ENCODE results near the gene ISM1. TPM values are rescaled to one million over a fixed set of nuclear protein-coding genes. Genes with fewer than 3 reads are reported as not detected.

ISM1 gene
- total and polyA plus RNA-seq, 2 donors (not counting 1 experiment from before 2014, with no cell fraction given): 0.10 to 0.17 TPM

- Histone ChIP-seq H3K79me2 (ENCODE audit: control insufficient read depth, insufficient read depth, low read length) (no peaks in the 10 kb centered on the region), H3K4me3 (replicated peaks in 1 of 4; ENCODE audit: control extremely low read depth in 1 of 4, insufficient read depth in 1 of 4, low read depth in 3 of 4, low read length in 4 of 4) (no peak overlapping the region), H3K9ac (ENCODE audit: insufficient read depth, low read length) (no peak overlapping the region), H3K9me3 (ENCODE audit: control insufficient read depth, insufficient read depth, low read depth, low read length) (no peaks in the 10 kb centered on the region), H2AFZ (ENCODE audit: low read length) (no peak overlapping the region), H3K27me3 (ENCODE audit: control insufficient read depth, insufficient read depth, low read length) (peaks cover 33% of the 10 kb centered on the region), H3K36me3 (ENCODE audit: control insufficient read depth, insufficient read depth, low read length) (no peaks in the 10 kb centered on the region), H3K4me1 (ENCODE audit: control insufficient read depth, extremely low read depth, insufficient read depth, low read length) (no peaks in the 10 kb centered on the region), H3K4me2 (ENCODE audit: extremely low read depth, insufficient read depth, low read length) (no peak overlapping the region), H3K27ac (ENCODE audit: insufficient read depth, low read length) (no peak overlapping the region), H4K20me1 (ENCODE audit: control insufficient read depth, extremely low read depth, insufficient read depth, low read length) (no peaks in the 10 kb centered on the region)
- TF ChIP-seq EZH2 (IDR thresholded peaks at IDR 0.05; ENCODE audit: low read length, missing control alignments): peak; percentile 6
- TF ChIP-seq CTCF (conservative IDR thresholded peaks at IDR 0.05 in 1 of 2, IDR thresholded peaks at IDR 0.05 in 1 of 2; ENCODE audit: low read depth in 1 of 2, low read length in 2 of 2): no peak
- no peak for DNase-seq (ENCODE audit: low read depth in 2 of 2)
These were observed 1.2 kb downstream of the ISM1 start for GRCh38 chr20:13222319-13222716.

GRCh38 chr20:13223736-13224520, 2.9 kb downstream of the ISM1 start:
- Histone ChIP-seq H3K27me3 (ENCODE audit: control insufficient read depth, insufficient read depth, low read length) (peaks cover 25% of the 10 kb centered on the region), H3K9me3 (ENCODE audit: control insufficient read depth, insufficient read depth, low read depth, low read length) (no peaks in the 10 kb centered on the region), H3K4me3 (replicated peaks in 1 of 4; ENCODE audit: control extremely low read depth in 1 of 4, insufficient read depth in 1 of 4, low read depth in 3 of 4, low read length in 4 of 4) (no peak overlapping the region), H3K4me2 (ENCODE audit: extremely low read depth, insufficient read depth, low read length) (no peak overlapping the region), H3K4me1 (ENCODE audit: control insufficient read depth, extremely low read depth, insufficient read depth, low read length) (no peaks in the 10 kb centered on the region), H2AFZ (ENCODE audit: low read length) (no peak overlapping the region), H3K79me2 (ENCODE audit: control insufficient read depth, insufficient read depth, low read length) (no peaks in the 10 kb centered on the region), H3K27ac (ENCODE audit: insufficient read depth, low read length) (no peak overlapping the region), H3K36me3 (ENCODE audit: control insufficient read depth, insufficient read depth, low read length) (no peaks in the 10 kb centered on the region), H3K9ac (ENCODE audit: insufficient read depth, low read length) (no peak overlapping the region), H4K20me1 (ENCODE audit: control insufficient read depth, extremely low read depth, insufficient read depth, low read length) (no peaks in the 10 kb centered on the region)
- TF ChIP-seq EZH2 (IDR thresholded peaks at IDR 0.05; ENCODE audit: low read length, missing control alignments) (no peak), CTCF (conservative IDR thresholded peaks at IDR 0.05 in 1 of 2, IDR thresholded peaks at IDR 0.05 in 1 of 2; ENCODE audit: low read depth in 1 of 2, low read length in 2 of 2) (no peak)
- no peak for DNase-seq (ENCODE audit: low read depth in 2 of 2)

DNA sequence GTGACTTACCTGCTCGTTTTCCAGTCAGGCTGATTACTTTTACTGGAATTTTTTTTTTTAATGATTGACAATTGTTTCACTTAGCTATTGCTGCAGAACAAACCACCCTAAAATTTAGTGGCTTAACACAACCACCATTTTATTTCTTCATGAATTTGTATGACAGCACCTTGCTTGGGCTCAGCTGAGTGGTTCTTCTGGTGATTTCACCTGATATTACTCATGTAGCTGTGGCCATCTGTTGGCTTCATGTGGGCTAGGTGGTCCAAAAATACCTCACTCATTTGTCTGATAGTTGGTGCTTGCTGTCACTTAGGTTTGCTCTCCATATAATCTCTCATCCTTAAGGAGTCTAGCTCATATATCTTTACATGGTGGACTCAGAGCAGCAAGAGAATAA, 5.3 kb downstream of the ISM1 start:
- no peak overlapping the region for H3K9ac ChIP-seq (ENCODE audit: insufficient read depth, low read length)
- no peak for DNase-seq (ENCODE audit: low read depth in 2 of 2)
- no peak overlapping the region for H3K4me3 ChIP-seq (replicated peaks in 1 of 4; ENCODE audit: control extremely low read depth in 1 of 4, insufficient read depth in 1 of 4, low read depth in 3 of 4, low read length in 4 of 4)
- H3K36me3 ChIP-seq (ENCODE audit: control insufficient read depth, insufficient read depth, low read length): no peaks in the 10 kb centered on the region
- H4K20me1 ChIP-seq (ENCODE audit: control insufficient read depth, extremely low read depth, insufficient read depth, low read length): no peaks in the 10 kb centered on the region
- H3K27ac ChIP-seq (ENCODE audit: insufficient read depth, low read length): no peak overlapping the region
- no peaks in the 10 kb centered on the region for H3K4me1 ChIP-seq (ENCODE audit: control insufficient read depth, extremely low read depth, insufficient read depth, low read length)
- H3K27me3 ChIP-seq (ENCODE audit: control insufficient read depth, insufficient read depth, low read length): peaks cover 12% of the 10 kb centered on the region
- H3K9me3 ChIP-seq (ENCODE audit: control insufficient read depth, insufficient read depth, low read depth, low read length): no peaks in the 10 kb centered on the region
- no peak for TF ChIP-seq CTCF (conservative IDR thresholded peaks at IDR 0.05 in 1 of 2, IDR thresholded peaks at IDR 0.05 in 1 of 2; ENCODE audit: low read depth in 1 of 2, low read length in 2 of 2)
- no peak for TF ChIP-seq EZH2 (IDR thresholded peaks at IDR 0.05; ENCODE audit: low read length, missing control alignments)
- H3K4me2 ChIP-seq (ENCODE audit: extremely low read depth, insufficient read depth, low read length): no peak overlapping the region
- H2AFZ ChIP-seq (ENCODE audit: low read length): no peak overlapping the region
- no peaks in the 10 kb centered on the region for H3K79me2 ChIP-seq (ENCODE audit: control insufficient read depth, insufficient read depth, low read length)
